SU-DHL-6 (cell line): ENCODE data around the gene CACNG7.

ENCODE experiments used
- H2AFZ ChIP-seq: fragments of 200-600 bp; sonication (generic); 2 replicates; pipeline ENCODE4 v1.6.1; 2014; ENCODE audit warnings: low read depth, mild to moderate bottlenecking, moderate library complexity, mixed read lengths, antibody characterized with exemption, low read length; ENCODE audit not compliant: severe bottlenecking
- H3F3A ChIP-seq: fragments of 200-600 bp; shearing (Covaris generic); 2 replicates; pipeline ENCODE4 v1.6.0; 2016; ENCODE audit warnings: antibody characterized with exemption, mild to moderate bottlenecking; ENCODE audit not compliant: insufficient read depth
- H3K27ac ChIP-seq: fragments of 200-600 bp; sonication (generic); 2 replicates; pipeline ENCODE4 v1.5.1; 2016; ENCODE audit warnings: low read depth, mild to moderate bottlenecking, low read length, moderate library complexity, mixed read lengths
- H3K27me3 ChIP-seq: fragments of 200-600 bp; sonication (generic), shearing (Covaris generic); 2 replicates; pipeline ENCODE4 v1.6.0; 2014; ENCODE audit warnings: mild to moderate bottlenecking, low read length
- H3K36me3 ChIP-seq: fragments of 200-600 bp; sonication (generic); 2 replicates; pipeline ENCODE4 v1.6.1; 2014; ENCODE audit warnings: mild to moderate bottlenecking, low read length, mixed read lengths
- H3K4me2 ChIP-seq: fragments of 300-600, 200-600 bp; shearing (Covaris generic), sonication (generic); 2 replicates; pipeline ENCODE4 v1.6.0; 2014; ENCODE audit warnings: low read length, low read depth, mild to moderate bottlenecking; ENCODE audit not compliant: poor library complexity, severe bottlenecking
- H3K4me3 ChIP-seq: fragments of 200-600 bp; sonication (generic); 2 replicates; pipeline ENCODE4 v1.5.1; 2014; ENCODE audit warnings: antibody characterized with exemption, low read length, mild to moderate bottlenecking, mixed read lengths; ENCODE audit not compliant: insufficient read depth, poor library complexity, severe bottlenecking
- H3K79me2 ChIP-seq: fragments of 200-600 bp; sonication (generic); 2 replicates; pipeline ENCODE4 v1.6.1; 2014; ENCODE audit warnings: mild to moderate bottlenecking, low read length, moderate library complexity; ENCODE audit not compliant: insufficient read depth
- H3K9ac ChIP-seq: fragments of 200-600 bp; sonication (generic); 2 replicates; pipeline ENCODE4 v1.7.0; 2014; ENCODE audit warnings: mild to moderate bottlenecking, low read length
- H3K9me2 ChIP-seq: fragments of 200-600 bp; sonication (generic); replicated peaks from 2 replicates; pipeline ENCODE4 v1.6.1; 2014; ENCODE audit warnings: low read length; ENCODE audit not compliant: insufficient read depth
- H3K9me3 ChIP-seq: fragments of 200-600 bp; sonication (generic); 2 replicates; pipeline ENCODE4 v1.6.1; 2014; ENCODE audit warnings: low read length, mixed read lengths; ENCODE audit not compliant: insufficient read depth
- H4K20me1 ChIP-seq: fragments of 200-600 bp; sonication (generic); 2 replicates; pipeline ENCODE4 v1.6.1; 2014; ENCODE audit warnings: low read depth, mild to moderate bottlenecking, antibody characterized with exemption, low read length, moderate library complexity, mixed read lengths
- EZH2phosphoT487 ChIP-seq: fragments of 200-600 bp; sonication (generic), shearing (Covaris generic); conservative IDR thresholded peaks from 2 replicates; pipeline ENCODE4 v1.6.1; 2018; ENCODE audit warnings: mild to moderate bottlenecking, antibody characterized with exemption, low read length, moderate library complexity, mixed read lengths
- TF ChIP-seq, protein P1 (sequence below): fragments of 200-600 bp; sonication (generic); IDR thresholded peaks from one replicate; pipeline ENCODE4 v1.5.1; 2017; ENCODE audit warnings: antibody characterized with exemption, mild to moderate bottlenecking, low read length, moderate library complexity; ENCODE audit not compliant: insufficient read depth, poor library complexity, severe bottlenecking

The CACNG7 gene

DNA sequence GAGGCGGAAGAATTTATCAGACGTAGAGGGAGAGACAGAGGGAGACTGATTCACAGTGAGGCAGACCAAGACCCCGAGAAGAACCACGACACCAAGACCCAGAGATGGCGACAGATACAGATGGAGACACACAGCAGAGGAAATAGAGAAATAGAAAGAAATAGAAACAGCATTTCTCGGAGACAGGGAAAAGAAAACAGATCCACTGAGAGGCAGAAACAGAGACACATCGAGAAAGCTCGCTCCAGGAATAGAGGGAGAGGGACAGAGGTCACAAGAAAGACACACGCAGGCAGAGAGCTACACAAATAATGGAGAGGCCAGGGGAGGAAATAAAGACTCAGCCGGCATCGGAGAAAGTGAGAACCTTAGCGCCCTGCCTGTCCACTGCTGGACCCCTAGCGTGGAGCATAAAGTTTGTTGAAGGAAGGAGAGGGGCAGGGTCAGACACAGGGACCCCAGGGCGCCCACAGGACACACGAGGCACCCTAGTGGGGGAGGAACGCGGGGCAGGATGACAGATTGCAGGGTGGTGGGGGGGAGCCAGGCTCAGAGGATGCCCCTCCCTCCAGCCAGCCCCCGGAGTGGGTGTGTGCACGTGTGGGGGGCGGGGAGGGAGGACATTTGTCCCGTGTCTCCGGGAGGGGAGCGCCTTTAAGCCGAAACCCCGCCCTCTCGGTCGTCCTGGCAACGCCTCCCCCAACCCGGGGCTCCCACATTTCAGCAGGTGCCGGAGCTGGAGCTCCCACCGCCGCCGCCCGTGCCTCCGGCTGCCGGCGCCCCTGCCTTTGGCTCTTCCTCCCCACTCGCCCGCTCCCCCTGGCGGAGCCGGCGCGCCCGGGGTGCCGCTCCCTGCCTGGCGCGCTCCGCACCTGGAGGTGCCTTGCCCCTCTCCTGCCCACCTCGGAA, 27.3 kb upstream of the CACNG7 start, which contains the start of gene PRKCG:
Gene PRKCG (plus strand): TSS at position 716 of the 909 bp plus-strand sequence. CDS start 298 bp downstream, outside the sequence.
- H3K9me3 ChIP-seq = no peaks in the 10 kb centered on the region
- no peaks in the 10 kb centered on the region for H3K79me2 ChIP-seq
- no peak within 1 kb of the TSS for H2AFZ ChIP-seq
- TF ChIP-seq EZH2phosphoT487 = no peak
- TF ChIP-seq, protein P1, sequence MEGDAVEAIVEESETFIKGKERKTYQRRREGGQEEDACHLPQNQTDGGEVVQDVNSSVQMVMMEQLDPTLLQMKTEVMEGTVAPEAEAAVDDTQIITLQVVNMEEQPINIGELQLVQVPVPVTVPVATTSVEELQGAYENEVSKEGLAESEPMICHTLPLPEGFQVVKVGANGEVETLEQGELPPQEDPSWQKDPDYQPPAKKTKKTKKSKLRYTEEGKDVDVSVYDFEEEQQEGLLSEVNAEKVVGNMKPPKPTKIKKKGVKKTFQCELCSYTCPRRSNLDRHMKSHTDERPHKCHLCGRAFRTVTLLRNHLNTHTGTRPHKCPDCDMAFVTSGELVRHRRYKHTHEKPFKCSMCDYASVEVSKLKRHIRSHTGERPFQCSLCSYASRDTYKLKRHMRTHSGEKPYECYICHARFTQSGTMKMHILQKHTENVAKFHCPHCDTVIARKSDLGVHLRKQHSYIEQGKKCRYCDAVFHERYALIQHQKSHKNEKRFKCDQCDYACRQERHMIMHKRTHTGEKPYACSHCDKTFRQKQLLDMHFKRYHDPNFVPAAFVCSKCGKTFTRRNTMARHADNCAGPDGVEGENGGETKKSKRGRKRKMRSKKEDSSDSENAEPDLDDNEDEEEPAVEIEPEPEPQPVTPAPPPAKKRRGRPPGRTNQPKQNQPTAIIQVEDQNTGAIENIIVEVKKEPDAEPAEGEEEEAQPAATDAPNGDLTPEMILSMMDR = no peak
- H3F3A ChIP-seq = no peaks in the 10 kb centered on the region
- no peaks in the 10 kb centered on the region for H3K27me3 ChIP-seq
- no peaks in the 10 kb centered on the region for H3K36me3 ChIP-seq
- H3K27ac ChIP-seq = no peak within 1 kb of the TSS
- H3K4me3 ChIP-seq = no peak within 1 kb of the TSS
- H3K4me2 ChIP-seq = no peak within 1 kb of the TSS
- H4K20me1 ChIP-seq = no peaks in the 10 kb centered on the region
- H3K9me2 ChIP-seq = no peaks in the 10 kb centered on the region
- H3K9ac ChIP-seq = no peak within 1 kb of the TSS

DNA sequence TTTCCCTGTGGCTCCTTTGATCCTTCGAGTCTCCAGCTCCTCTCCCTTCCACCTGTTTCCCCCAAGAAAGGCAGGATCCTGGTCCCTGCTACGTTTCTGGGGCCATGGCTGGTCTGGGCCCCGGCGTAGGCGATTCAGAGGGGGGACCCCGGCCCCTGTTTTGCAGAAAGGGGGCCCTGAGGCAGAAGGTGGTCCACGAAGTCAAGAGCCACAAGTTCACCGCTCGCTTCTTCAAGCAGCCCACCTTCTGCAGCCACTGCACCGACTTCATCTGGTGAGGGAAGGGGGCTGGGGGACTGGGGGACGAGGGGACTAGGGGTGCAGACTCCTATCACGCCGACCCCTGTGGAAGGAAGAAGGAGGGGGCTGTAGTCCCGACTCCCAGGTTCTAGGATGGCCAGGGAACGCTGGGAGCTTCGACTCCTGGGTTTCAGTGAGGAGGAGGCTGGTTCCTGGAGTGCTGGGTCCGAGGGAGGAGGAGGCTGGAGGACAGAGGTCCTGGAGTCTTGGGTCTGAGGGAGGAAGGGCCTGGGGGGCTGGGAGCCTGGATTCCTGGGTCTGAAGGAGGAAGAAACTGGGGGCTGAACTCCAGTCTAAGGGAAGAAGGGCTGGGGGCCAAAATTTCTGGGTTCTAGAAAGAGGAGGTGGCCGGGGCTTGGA, 26.6 kb upstream of the CACNG7 start:
- no peaks in the 10 kb centered on the region for H3K9me3 ChIP-seq
- H3K27ac ChIP-seq = no peak overlapping the region
- no peak overlapping the region for H3K4me2 ChIP-seq
- H2AFZ ChIP-seq = no peak overlapping the region
- no peaks in the 10 kb centered on the region for H4K20me1 ChIP-seq
- no peak overlapping the region for H3K9ac ChIP-seq
- no peaks in the 10 kb centered on the region for H3K79me2 ChIP-seq
- H3K9me2 ChIP-seq = no peaks in the 10 kb centered on the region
- no peaks in the 10 kb centered on the region for H3K27me3 ChIP-seq
- no peaks in the 10 kb centered on the region for H3F3A ChIP-seq
- no peaks in the 10 kb centered on the region for H3K36me3 ChIP-seq
- TF ChIP-seq, protein P1 = no peak
- TF ChIP-seq EZH2phosphoT487 = no peak
- no peak overlapping the region for H3K4me3 ChIP-seq

DNA sequence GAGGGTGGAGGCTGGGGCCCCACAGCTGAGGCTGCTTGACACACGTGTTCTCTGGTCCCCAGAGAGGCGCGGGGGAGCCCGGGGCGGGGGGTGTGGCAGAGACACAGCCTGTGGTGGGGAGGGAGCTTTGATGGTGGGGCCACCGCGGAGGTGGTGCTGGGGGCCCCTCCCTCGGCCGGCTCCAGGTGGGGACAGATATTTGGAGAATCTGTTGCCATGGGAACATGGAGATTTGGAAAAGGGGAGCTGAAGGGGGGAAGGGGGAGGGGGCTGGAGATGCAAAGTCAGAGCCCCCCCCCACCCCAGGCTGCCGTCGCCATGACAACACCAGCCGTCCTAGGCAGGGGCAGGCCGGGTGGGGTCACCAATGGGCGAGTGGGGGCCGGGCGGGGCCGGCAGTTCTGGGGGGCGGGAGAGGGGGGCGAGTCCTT, 25.8 kb upstream of the CACNG7 start:
- Histone ChIP-seq H2AFZ (no peak overlapping the region), H3F3A (no peaks in the 10 kb centered on the region), H3K9ac (no peak overlapping the region), H3K4me3 (no peak overlapping the region), H3K4me2 (no peak overlapping the region), H3K79me2 (no peaks in the 10 kb centered on the region), H3K27me3 (no peaks in the 10 kb centered on the region), H3K36me3 (no peaks in the 10 kb centered on the region), H3K27ac (no peak overlapping the region), H3K9me3 (no peaks in the 10 kb centered on the region), H3K9me2 (no peaks in the 10 kb centered on the region), H4K20me1 (no peaks in the 10 kb centered on the region)
- no peak for TF ChIP-seq EZH2phosphoT487
- TF ChIP-seq, protein P1 = no peak
